Myocyte (in vitro differentiated cells): ENCODE results near the gene NOX5. TPM values are rescaled to one million over a fixed set of nuclear protein-coding genes. Genes with fewer than 3 reads are reported as not detected.
A peak's percentile ranks its signal among the peaks of the same experiment; 100 is the strongest.

Experiments
- DNase-seq: peaks from one replicate; pipeline ENCODE4 v3.0.0-alpha.2; 2012; ENCODE audit warnings: low read depth
- total RNA-seq: library from RNA; depleted of rRNA; stranded (reverse); fragments of >200 nt; gene quantifications from 2 replicates; pipeline ENCODE4 v1.2.3, GENCODE V29; 2014

NOX5 gene
- total RNA-seq, 1 donor from 2014 or later, result 1.1 TPM

- DNase-seq, result no peak
Measured at GRCh38 chr15:68990992-68991500, 23.4 kb upstream of the NOX5 start.

- DNase-seq, result no peak
Measured at GRCh38 chr15:68991723-68992122, 22.8 kb upstream of the NOX5 start.

- no peak for DNase-seq
Measured at GRCh38 chr15:68992696-68993095, 21.8 kb upstream of the NOX5 start.

- DNase-seq, result peak; percentile 56
Measured at GRCh38 chr15:68993276-68993675, 21.2 kb upstream of the NOX5 start.

GRCh38 chr15:68994149-68994548 lies 20.3 kb upstream of the NOX5 start:
- no peak for DNase-seq

- peak; percentile 42 for DNase-seq
Measured at GRCh38 chr15:68994981-68995761, 19.3 kb upstream of the NOX5 start.

GRCh38 chr15:68997050-68997449 lies 17.4 kb upstream of the NOX5 start:
- no peak for DNase-seq

GRCh38 chr15:68997930-68998777 lies 16.3 kb upstream of the NOX5 start:
- DNase-seq, result no peak

GRCh38 chr15:68999091-68999490 lies 15.4 kb upstream of the NOX5 start:
- DNase-seq, result no peak

GRCh38 chr15:69000091-69000490 lies 14.4 kb upstream of the NOX5 start:
- DNase-seq, result peak; percentile 40

- peak; percentile 78 for DNase-seq
Measured at GRCh38 chr15:69000725-69001503, 13.6 kb upstream of the NOX5 start.

- no peak for DNase-seq
Measured at GRCh38 chr15:69002783-69003182, 11.7 kb upstream of the NOX5 start.

GRCh38 chr15:69004011-69004410 lies 10.5 kb upstream of the NOX5 start:
- no peak for DNase-seq

- DNase-seq, result no peak
Measured at GRCh38 chr15:69008056-69008455, 6.4 kb upstream of the NOX5 start.

- DNase-seq, result no peak
Measured at GRCh38 chr15:69009341-69009740, 5.2 kb upstream of the NOX5 start.

GRCh38 chr15:69011641-69012040 lies 2.9 kb upstream of the NOX5 start:
- DNase-seq, result no peak

- DNase-seq, result no peak
Measured at GRCh38 chr15:69012761-69013364, 1.6 kb upstream of the NOX5 start.

GRCh38 chr15:69013726-69014406 lies 629 bp upstream of the NOX5 start:
- no peak for DNase-seq

- DNase-seq, result no peak
Measured at GRCh38 chr15:69015591-69015990, 1.1 kb downstream of the NOX5 start.

GRCh38 chr15:69016021-69016595 lies 1.6 kb downstream of the NOX5 start:
- DNase-seq, result no peak
